IPS-NIHi7 (cell line): ENCODE results near the gene LGALSL.
A peak's percentile ranks its signal among the peaks of the same experiment; 100 is the strongest.

Experiments used
- DNase-seq: peaks from one replicate; pipeline ENCODE4 v3.0.0; 2012; ENCODE audit warnings: mixed read lengths; ENCODE audit errors: extremely low spot score

Gene LGALSL

GRCh38 chr2:64453770-64454385 lies at the start of gene LGALSL:
Gene LGALSL, plus strand, starts transcription at chr2:64454162. Its CDS starts 384 bp downstream, at chr2:64454546.
- peak; percentile 95 for DNase-seq

- DNase-seq = peak; percentile 53
Measured at GRCh38 chr2:64404743-64405142, 49.2 kb upstream of the LGALSL start.

- no peak for DNase-seq
Measured at GRCh38 chr2:64405581-64406406, 48.2 kb upstream of the LGALSL start.

- no peak for DNase-seq
Measured at GRCh38 chr2:64406407-64406774, 47.6 kb upstream of the LGALSL start.

- no peak for DNase-seq
Measured at GRCh38 chr2:64408031-64408430, 45.9 kb upstream of the LGALSL start.

GRCh38 chr2:64410671-64411070 lies 43.3 kb upstream of the LGALSL start:
- no peak for DNase-seq

GRCh38 chr2:64412671-64413070 lies 41.3 kb upstream of the LGALSL start:
- no peak for DNase-seq

- no peak for DNase-seq
Measured at GRCh38 chr2:64414736-64415435, 39.1 kb upstream of the LGALSL start.

GRCh38 chr2:64417624-64418023 lies 36.3 kb upstream of the LGALSL start:
- no peak for DNase-seq

GRCh38 chr2:64419596-64420165 lies 34.3 kb upstream of the LGALSL start:
- DNase-seq = no peak

GRCh38 chr2:64420677-64421076 lies 33.3 kb upstream of the LGALSL start:
- no peak for DNase-seq

- DNase-seq = no peak
Measured at GRCh38 chr2:64421201-64421600, 32.8 kb upstream of the LGALSL start.

- no peak for DNase-seq
Measured at GRCh38 chr2:64422466-64422865, 31.5 kb upstream of the LGALSL start.

- no peak for DNase-seq
Measured at GRCh38 chr2:64423303-64423702, 30.7 kb upstream of the LGALSL start.

- DNase-seq = no peak
Measured at GRCh38 chr2:64424416-64424987, 29.5 kb upstream of the LGALSL start.

GRCh38 chr2:64426183-64426952 lies 27.6 kb upstream of the LGALSL start:
- no peak for DNase-seq

- no peak for DNase-seq
Measured at GRCh38 chr2:64434039-64434657, 19.8 kb upstream of the LGALSL start.

GRCh38 chr2:64437883-64438282 lies 16.1 kb upstream of the LGALSL start:
- DNase-seq = no peak

- DNase-seq = no peak
Measured at GRCh38 chr2:64439194-64439593, 14.8 kb upstream of the LGALSL start.

GRCh38 chr2:64440843-64441242 lies 13.1 kb upstream of the LGALSL start:
- no peak for DNase-seq

- no peak for DNase-seq
Measured at GRCh38 chr2:64442277-64442676, 11.7 kb upstream of the LGALSL start.
